ENCODE data around the gene ARHGAP45. TPM values are rescaled to one million over a fixed set of nuclear protein-coding genes. Genes with fewer than 3 reads are reported as not detected.

ARHGAP45 gene
- total and polyA plus RNA-seq, 4 donors, result 3.3 to 27.5 (median 9.7) TPM

DNA sequence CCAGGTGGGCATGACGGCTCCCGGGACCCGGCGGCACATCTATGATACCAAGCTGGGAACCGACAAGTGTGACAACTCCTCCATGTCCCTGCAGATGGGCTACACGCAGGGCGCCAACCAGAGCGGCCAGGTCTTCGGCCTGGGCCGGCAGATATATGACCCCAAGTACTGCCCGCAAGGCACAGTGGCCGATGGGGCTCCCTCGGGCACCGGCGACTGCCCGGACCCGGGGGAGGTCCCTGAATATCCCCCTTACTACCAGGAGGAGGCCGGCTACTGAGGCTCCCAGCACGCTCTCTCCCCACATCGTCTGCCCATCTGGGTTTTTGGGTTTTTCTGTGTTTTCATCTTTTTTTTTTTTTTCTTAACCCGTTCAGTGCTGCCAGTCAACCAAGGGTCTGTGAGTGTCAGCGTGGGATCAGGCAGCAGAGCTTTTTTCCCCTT is 29.3 kb upstream of the ARHGAP45 start:
- 83% methylated on average over 22 of the region's 22 CpGs for whole genome bisulfite sequencing
- H3K27me3 ChIP-seq (ENCODE audit: control insufficient read depth in 4 of 4, insufficient read depth in 4 of 4, low read length in 3 of 4), result no peaks in the 10 kb centered on the region
- H3K27ac ChIP-seq (ENCODE audit: low read depth in 1 of 2, low read length in 2 of 2), result peak overlapping the region; percentile 19 to 69
- H3K4me3 ChIP-seq (ENCODE audit: low read depth in 1 of 3, low read length in 3 of 3), result no peak overlapping the region
- no peaks in the 10 kb centered on the region for H3K9me3 ChIP-seq (ENCODE audit: control insufficient read depth in 4 of 4, low read length in 3 of 4)
- DNase-seq (ENCODE audit: low spot score), result no peak
- no peak overlapping the region for H3K9ac ChIP-seq (ENCODE audit: low read depth in 1 of 2, low read length in 2 of 2)
- peaks cover 5 to 24% (median 16%) of the 10 kb centered on the region in 4 donors for H3K4me1 ChIP-seq (ENCODE audit: control insufficient read depth in 4 of 4, insufficient read depth in 4 of 4, low read length in 3 of 4)
- TF ChIP-seq SP1 (IDR thresholded peaks at IDR 0.05) (no peak), NR2F2 (IDR thresholded peaks at IDR 0.05) (no peak), HNF4A (conservative IDR thresholded peaks at IDR 0.05) (no peak), FOXA2 (IDR thresholded peaks at IDR 0.05) (no peak)
- H3K36me3 ChIP-seq (ENCODE audit: control insufficient read depth in 4 of 4, insufficient read depth in 3 of 4, low read depth in 1 of 4, low read length in 3 of 4), result peaks cover 0 to 3% (median 1%) of the 10 kb centered on the region in 4 donors

DNA sequence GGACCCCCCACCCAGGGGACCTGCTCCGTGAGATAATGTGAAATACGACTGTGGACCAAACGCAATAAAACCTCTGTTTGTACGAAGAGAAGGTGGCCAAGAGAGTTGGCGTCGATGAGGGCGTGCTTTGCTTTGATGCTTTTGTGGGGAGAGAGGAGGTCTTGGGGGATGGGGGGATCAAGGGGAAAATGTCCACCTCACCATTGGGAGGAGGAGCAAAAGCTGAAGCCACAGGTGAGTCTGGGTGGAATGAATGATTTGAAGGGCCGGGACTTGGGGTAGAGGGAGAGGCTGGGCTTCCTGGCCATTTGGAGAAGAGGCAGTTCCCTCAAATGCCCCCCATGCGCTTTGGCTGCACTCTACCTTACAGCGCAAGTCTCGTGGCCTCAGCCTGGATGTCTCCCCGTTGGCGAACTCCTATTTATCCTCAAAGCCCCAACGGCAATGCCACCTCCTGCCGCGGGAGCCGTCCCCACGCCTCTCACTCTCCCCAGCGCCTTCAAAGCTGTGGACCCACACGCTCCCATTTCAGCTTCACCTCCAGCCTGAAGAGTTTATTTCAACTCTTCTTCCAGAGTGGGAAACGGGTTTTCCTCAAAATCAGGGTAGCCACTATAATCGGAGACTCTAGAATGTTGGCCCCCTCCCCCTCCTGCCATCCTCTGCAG is 27.9 kb upstream of the ARHGAP45 start:
- H3K36me3 ChIP-seq (ENCODE audit: control insufficient read depth in 4 of 4, insufficient read depth in 3 of 4, low read depth in 1 of 4, low read length in 3 of 4), result peaks cover 0 to 2% (median 0%) of the 10 kb centered on the region in 4 donors
- no peaks in the 10 kb centered on the region for H3K9me3 ChIP-seq (ENCODE audit: control insufficient read depth in 4 of 4, low read length in 3 of 4)
- WGBS, result 78% methylated on average over 22 of the region's 22 CpGs
- H3K9ac ChIP-seq (ENCODE audit: low read depth in 1 of 2, low read length in 2 of 2), result no peak overlapping the region
- no peak for DNase-seq (ENCODE audit: low spot score)
- peaks cover 5 to 24% (median 16%) of the 10 kb centered on the region in 4 donors for H3K4me1 ChIP-seq (ENCODE audit: control insufficient read depth in 4 of 4, insufficient read depth in 4 of 4, low read length in 3 of 4)
- H3K4me3 ChIP-seq (ENCODE audit: low read depth in 1 of 3, low read length in 3 of 3), result no peak overlapping the region
- TF ChIP-seq NR2F2 (IDR thresholded peaks at IDR 0.05), result no peak
- no peak for TF ChIP-seq GABPA (IDR thresholded peaks at IDR 0.05 in 1 of 2, conservative IDR thresholded peaks at IDR 0.05 in 1 of 2)
- TF ChIP-seq, protein P1, sequence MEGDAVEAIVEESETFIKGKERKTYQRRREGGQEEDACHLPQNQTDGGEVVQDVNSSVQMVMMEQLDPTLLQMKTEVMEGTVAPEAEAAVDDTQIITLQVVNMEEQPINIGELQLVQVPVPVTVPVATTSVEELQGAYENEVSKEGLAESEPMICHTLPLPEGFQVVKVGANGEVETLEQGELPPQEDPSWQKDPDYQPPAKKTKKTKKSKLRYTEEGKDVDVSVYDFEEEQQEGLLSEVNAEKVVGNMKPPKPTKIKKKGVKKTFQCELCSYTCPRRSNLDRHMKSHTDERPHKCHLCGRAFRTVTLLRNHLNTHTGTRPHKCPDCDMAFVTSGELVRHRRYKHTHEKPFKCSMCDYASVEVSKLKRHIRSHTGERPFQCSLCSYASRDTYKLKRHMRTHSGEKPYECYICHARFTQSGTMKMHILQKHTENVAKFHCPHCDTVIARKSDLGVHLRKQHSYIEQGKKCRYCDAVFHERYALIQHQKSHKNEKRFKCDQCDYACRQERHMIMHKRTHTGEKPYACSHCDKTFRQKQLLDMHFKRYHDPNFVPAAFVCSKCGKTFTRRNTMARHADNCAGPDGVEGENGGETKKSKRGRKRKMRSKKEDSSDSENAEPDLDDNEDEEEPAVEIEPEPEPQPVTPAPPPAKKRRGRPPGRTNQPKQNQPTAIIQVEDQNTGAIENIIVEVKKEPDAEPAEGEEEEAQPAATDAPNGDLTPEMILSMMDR (IDR thresholded peaks at IDR 0.05; ENCODE audit: low read depth, low read length, missing input control), result no peak
- no peak for TF ChIP-seq RAD21 (IDR thresholded peaks at IDR 0.05)
- TF ChIP-seq, protein P2, sequence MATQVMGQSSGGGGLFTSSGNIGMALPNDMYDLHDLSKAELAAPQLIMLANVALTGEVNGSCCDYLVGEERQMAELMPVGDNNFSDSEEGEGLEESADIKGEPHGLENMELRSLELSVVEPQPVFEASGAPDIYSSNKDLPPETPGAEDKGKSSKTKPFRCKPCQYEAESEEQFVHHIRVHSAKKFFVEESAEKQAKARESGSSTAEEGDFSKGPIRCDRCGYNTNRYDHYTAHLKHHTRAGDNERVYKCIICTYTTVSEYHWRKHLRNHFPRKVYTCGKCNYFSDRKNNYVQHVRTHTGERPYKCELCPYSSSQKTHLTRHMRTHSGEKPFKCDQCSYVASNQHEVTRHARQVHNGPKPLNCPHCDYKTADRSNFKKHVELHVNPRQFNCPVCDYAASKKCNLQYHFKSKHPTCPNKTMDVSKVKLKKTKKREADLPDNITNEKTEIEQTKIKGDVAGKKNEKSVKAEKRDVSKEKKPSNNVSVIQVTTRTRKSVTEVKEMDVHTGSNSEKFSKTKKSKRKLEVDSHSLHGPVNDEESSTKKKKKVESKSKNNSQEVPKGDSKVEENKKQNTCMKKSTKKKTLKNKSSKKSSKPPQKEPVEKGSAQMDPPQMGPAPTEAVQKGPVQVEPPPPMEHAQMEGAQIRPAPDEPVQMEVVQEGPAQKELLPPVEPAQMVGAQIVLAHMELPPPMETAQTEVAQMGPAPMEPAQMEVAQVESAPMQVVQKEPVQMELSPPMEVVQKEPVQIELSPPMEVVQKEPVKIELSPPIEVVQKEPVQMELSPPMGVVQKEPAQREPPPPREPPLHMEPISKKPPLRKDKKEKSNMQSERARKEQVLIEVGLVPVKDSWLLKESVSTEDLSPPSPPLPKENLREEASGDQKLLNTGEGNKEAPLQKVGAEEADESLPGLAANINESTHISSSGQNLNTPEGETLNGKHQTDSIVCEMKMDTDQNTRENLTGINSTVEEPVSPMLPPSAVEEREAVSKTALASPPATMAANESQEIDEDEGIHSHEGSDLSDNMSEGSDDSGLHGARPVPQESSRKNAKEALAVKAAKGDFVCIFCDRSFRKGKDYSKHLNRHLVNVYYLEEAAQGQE (IDR thresholded peaks at IDR 0.05), result no peak
- TF ChIP-seq, protein P3, sequence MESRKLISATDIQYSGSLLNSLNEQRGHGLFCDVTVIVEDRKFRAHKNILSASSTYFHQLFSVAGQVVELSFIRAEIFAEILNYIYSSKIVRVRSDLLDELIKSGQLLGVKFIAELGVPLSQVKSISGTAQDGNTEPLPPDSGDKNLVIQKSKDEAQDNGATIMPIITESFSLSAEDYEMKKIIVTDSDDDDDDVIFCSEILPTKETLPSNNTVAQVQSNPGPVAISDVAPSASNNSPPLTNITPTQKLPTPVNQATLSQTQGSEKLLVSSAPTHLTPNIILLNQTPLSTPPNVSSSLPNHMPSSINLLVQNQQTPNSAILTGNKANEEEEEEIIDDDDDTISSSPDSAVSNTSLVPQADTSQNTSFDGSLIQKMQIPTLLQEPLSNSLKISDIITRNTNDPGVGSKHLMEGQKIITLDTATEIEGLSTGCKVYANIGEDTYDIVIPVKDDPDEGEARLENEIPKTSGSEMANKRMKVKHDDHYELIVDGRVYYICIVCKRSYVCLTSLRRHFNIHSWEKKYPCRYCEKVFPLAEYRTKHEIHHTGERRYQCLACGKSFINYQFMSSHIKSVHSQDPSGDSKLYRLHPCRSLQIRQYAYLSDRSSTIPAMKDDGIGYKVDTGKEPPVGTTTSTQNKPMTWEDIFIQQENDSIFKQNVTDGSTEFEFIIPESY (IDR thresholded peaks at IDR 0.05), result no peak
- no peak for TF ChIP-seq RXRA (IDR thresholded peaks at IDR 0.05)
- TF ChIP-seq SP1 (IDR thresholded peaks at IDR 0.05), result no peak
- TF ChIP-seq HNF4G (IDR thresholded peaks at IDR 0.05), result no peak
- TF ChIP-seq JUND (IDR thresholded peaks at IDR 0.05), result no peak
- TF ChIP-seq, protein P4, sequence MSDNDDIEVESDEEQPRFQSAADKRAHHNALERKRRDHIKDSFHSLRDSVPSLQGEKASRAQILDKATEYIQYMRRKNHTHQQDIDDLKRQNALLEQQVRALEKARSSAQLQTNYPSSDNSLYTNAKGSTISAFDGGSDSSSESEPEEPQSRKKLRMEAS (IDR thresholded peaks at IDR 0.05), result no peak
- TF ChIP-seq FOXA2 (IDR thresholded peaks at IDR 0.05), result no peak
- no peak for TF ChIP-seq TAF1 (conservative IDR thresholded peaks at IDR 0.05)
- TF ChIP-seq EGR1 (IDR thresholded peaks at IDR 0.05; ENCODE audit: low read depth in 2 of 2), result no peak
- TF ChIP-seq HNF4A (conservative IDR thresholded peaks at IDR 0.05), result no peak
- TF ChIP-seq YY1 (IDR thresholded peaks at IDR 0.05), result no peak
- TF ChIP-seq, protein P5, sequence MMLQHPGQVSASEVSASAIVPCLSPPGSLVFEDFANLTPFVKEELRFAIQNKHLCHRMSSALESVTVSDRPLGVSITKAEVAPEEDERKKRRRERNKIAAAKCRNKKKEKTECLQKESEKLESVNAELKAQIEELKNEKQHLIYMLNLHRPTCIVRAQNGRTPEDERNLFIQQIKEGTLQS (IDR thresholded peaks at IDR 0.05), result no peak
- TF ChIP-seq FOXA1 (IDR thresholded peaks at IDR 0.05), result no peak
- no peak overlapping the region for H3K27ac ChIP-seq (ENCODE audit: low read depth in 1 of 2, low read length in 2 of 2)
- no peaks in the 10 kb centered on the region for H3K27me3 ChIP-seq (ENCODE audit: control insufficient read depth in 4 of 4, insufficient read depth in 4 of 4, low read length in 3 of 4)
